ENCODE results near the gene HHEX. TPM values are rescaled to one million over a fixed set of nuclear protein-coding genes. Genes with fewer than 3 reads are reported as not detected.
"Not testable (repeated sequence)": the region's sequence is repeated elsewhere in the genome, so short reads cannot be mapped to it uniquely, and the experiment has no call there.

Gene HHEX
- polyA plus RNA-seq (2012; ENCODE audit: low read depth, missing spikeins) = 4.1 TPM

DNA sequence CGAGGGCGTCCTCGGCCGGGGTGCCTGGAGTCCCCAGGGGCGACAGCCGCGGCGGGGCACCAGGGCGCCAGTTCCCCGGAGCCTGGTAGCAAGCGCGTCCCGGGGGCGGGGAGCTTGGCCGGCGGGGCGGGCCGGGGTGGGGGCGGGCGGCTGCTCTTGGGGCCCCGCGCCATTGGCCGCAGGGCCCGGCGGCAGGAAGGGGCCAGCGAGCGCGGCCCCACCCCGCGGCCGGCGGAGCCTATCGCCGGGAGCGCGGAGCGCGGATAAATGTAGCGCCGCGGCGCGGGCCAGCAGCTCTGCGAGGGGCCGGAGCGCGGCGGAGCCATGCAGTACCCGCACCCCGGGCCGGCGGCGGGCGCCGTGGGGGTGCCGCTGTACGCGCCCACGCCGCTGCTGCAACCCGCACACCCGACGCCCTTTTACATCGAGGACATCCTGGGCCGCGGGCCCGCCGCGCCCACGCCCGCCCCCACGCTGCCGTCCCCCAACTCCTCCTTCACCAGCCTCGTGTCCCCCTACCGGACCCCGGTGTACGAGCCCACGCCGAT lies at the start of gene HHEX:
Gene HHEX, plus strand, starts transcription at position 293 of the 548 bp plus-strand sequence. Its CDS starts 32 bp downstream, at position 325.
- FAIRE-seq (peak; percentile 52), DNase-seq (ENCODE audit: insufficient read length, low spot score) (peak; percentile 57)
- TF ChIP-seq POLR2AphosphoS5 (IDR thresholded peaks at IDR 0.05; ENCODE audit: low read depth, low read length) (no peak; the same call in 1 of the 2 replicates), TAF1 (IDR thresholded peaks at IDR 0.05; ENCODE audit: low read depth, low read length) (no peak), PAX5 (IDR thresholded peaks at IDR 0.05; ENCODE audit: insufficient read depth, low read length, severe bottlenecking) (no peak), POLR2A (IDR thresholded peaks at IDR 0.05; ENCODE audit: low read depth, low read length) (no peak), SPI1 (IDR thresholded peaks at IDR 0.05; ENCODE audit: low read depth, low read length) (no peak), POU2F2 (IDR thresholded peaks at IDR 0.05; ENCODE audit: low read depth, low read length) (no peak)

DNA sequence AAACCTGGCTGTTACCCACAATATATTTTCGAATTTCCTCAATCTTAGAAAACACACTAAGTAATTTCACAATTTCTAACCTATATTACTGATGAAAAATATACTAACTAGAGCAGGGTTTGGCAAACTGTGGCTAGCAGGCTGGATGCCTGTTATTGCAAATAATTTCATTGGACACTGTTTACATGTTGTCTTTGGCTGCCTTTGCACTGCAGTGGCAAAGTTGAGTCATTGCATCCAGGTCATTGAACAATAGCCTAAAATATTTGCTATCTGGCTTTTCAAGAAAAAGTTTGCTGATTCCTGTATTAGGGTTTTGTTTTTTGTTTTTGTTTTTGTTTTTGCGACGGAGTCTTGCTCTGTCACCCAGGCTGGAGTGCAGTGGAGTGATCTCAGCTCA lies 49.6 kb upstream of the HHEX start:
- DNase-seq (ENCODE audit: insufficient read length, low spot score) = no peak
- no peak for FAIRE-seq

DNA sequence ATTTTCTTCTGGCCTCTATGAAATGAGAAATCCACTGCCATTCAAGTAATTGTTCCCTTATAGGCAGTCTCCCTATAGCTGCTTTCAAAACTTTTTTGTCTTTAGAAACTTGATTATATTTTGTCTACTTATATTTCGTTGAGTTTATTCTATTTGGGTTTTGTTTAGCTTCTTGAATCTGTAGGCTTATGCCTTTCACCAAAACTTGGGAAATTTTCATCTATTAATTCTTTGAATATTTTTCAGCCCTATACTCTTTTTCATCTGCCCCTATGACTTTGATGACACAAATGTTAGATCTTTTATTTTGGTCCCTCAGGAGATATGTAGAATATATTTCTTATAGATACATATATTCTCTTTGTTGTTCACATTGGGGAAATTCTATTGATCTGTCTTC lies 48.3 kb upstream of the HHEX start:
- DNase-seq (ENCODE audit: insufficient read length, low spot score) = no peak
- no peak for TF ChIP-seq POLR2AphosphoS5 (IDR thresholded peaks at IDR 0.05; ENCODE audit: low read depth, low read length)
- no peak for TF ChIP-seq TAF1 (IDR thresholded peaks at IDR 0.05; ENCODE audit: low read depth, low read length)
- TF ChIP-seq SPI1 (IDR thresholded peaks at IDR 0.05; ENCODE audit: low read depth, low read length) = no peak
- TF ChIP-seq POU2F2 (IDR thresholded peaks at IDR 0.05; ENCODE audit: low read depth, low read length) = no peak
- TF ChIP-seq POLR2A (IDR thresholded peaks at IDR 0.05; ENCODE audit: low read depth, low read length) = no peak
- TF ChIP-seq PAX5 (IDR thresholded peaks at IDR 0.05; ENCODE audit: insufficient read depth, low read length, severe bottlenecking) = no peak
- no peak for FAIRE-seq

More for the DNA sequence above, 49.6 kb upstream of the HHEX start:
- no peak for TF ChIP-seq POLR2A (IDR thresholded peaks at IDR 0.05; ENCODE audit: low read depth, low read length)
- TF ChIP-seq TAF1 (IDR thresholded peaks at IDR 0.05; ENCODE audit: low read depth, low read length) = no peak
- no peak for TF ChIP-seq POLR2AphosphoS5 (IDR thresholded peaks at IDR 0.05; ENCODE audit: low read depth, low read length)
- TF ChIP-seq POU2F2 (IDR thresholded peaks at IDR 0.05; ENCODE audit: low read depth, low read length) = no peak
- no peak for TF ChIP-seq SPI1 (IDR thresholded peaks at IDR 0.05; ENCODE audit: low read depth, low read length)
- no peak for TF ChIP-seq PAX5 (IDR thresholded peaks at IDR 0.05; ENCODE audit: insufficient read depth, low read length, severe bottlenecking)

DNA sequence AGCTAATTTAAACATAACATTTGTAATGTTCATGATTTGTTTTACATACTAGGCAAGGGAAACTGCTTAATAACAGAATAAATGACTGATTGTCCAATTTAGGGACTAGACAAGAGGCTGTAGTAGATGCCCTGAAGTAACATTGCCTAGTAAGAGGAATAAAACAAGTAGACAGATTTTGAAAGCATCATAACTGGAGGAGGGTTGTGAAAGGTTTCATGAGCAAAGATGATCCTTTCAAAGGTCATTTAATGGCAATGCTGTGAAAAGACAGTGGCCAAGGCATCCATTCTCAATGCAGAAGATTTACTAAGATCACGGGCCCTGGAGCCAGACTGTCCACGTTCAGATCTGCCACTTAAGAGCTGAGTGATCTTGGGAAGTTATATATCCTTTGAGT lies 44.8 kb upstream of the HHEX start:
- FAIRE-seq = peak; percentile 54
- DNase-seq (ENCODE audit: insufficient read length, low spot score) = no peak
- TF ChIP-seq POLR2AphosphoS5 (IDR thresholded peaks at IDR 0.05; ENCODE audit: low read depth, low read length) (no peak), POLR2A (IDR thresholded peaks at IDR 0.05; ENCODE audit: low read depth, low read length) (no peak), SPI1 (IDR thresholded peaks at IDR 0.05; ENCODE audit: low read depth, low read length) (no peak), POU2F2 (IDR thresholded peaks at IDR 0.05; ENCODE audit: low read depth, low read length) (no peak), PAX5 (IDR thresholded peaks at IDR 0.05; ENCODE audit: insufficient read depth, low read length, severe bottlenecking) (no peak), TAF1 (IDR thresholded peaks at IDR 0.05; ENCODE audit: low read depth, low read length) (no peak)

DNA sequence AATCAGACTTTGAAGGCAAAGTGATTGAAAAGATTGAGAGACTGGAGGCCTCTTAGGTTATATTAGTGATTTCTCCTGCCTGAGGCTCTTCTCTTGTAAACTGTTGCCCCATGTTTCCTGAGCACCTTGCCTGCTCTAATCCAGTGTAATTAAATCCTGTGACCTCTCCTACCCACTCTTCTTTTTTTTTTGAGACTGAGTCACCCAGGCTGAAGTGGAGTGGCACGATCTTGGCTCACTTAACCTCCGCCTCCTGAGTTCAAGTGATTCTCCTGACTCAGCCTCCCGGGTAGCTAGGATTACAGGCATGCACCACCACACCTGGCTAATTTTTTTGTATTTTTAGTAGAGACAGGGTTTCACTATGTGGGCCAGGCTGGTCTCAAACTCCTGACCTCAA lies 38.9 kb upstream of the HHEX start:
- not testable (repeated sequence) for FAIRE-seq; DNase-seq (ENCODE audit: insufficient read length, low spot score)

DNA sequence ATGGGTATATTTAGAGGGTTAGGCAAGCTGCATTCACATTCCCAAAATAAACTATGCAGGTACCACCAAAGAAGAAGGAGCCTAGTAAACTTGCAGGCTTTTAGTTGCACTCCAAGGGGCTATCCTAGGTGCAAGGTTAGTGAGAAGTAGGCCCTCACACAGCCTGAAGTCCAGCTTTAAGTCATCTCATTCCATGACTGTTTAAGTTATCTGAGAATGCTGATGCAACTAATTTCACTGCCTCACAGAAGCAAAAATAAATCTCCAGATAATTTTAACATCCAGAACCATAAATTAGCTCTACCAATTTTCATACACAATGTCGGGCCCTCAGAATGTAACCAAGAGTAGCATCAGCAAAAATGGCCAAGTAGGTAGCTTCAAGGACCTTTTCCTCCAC lies 34.3 kb upstream of the HHEX start:
- FAIRE-seq (no peak), DNase-seq (ENCODE audit: insufficient read length, low spot score) (no peak)
- no peak for TF ChIP-seq PAX5 (IDR thresholded peaks at IDR 0.05; ENCODE audit: insufficient read depth, low read length, severe bottlenecking)
- TF ChIP-seq TAF1 (IDR thresholded peaks at IDR 0.05; ENCODE audit: low read depth, low read length) = no peak
- no peak for TF ChIP-seq SPI1 (IDR thresholded peaks at IDR 0.05; ENCODE audit: low read depth, low read length)
- TF ChIP-seq POLR2A (IDR thresholded peaks at IDR 0.05; ENCODE audit: low read depth, low read length) = no peak
- TF ChIP-seq POU2F2 (IDR thresholded peaks at IDR 0.05; ENCODE audit: low read depth, low read length) = no peak
- no peak for TF ChIP-seq POLR2AphosphoS5 (IDR thresholded peaks at IDR 0.05; ENCODE audit: low read depth, low read length)

DNA sequence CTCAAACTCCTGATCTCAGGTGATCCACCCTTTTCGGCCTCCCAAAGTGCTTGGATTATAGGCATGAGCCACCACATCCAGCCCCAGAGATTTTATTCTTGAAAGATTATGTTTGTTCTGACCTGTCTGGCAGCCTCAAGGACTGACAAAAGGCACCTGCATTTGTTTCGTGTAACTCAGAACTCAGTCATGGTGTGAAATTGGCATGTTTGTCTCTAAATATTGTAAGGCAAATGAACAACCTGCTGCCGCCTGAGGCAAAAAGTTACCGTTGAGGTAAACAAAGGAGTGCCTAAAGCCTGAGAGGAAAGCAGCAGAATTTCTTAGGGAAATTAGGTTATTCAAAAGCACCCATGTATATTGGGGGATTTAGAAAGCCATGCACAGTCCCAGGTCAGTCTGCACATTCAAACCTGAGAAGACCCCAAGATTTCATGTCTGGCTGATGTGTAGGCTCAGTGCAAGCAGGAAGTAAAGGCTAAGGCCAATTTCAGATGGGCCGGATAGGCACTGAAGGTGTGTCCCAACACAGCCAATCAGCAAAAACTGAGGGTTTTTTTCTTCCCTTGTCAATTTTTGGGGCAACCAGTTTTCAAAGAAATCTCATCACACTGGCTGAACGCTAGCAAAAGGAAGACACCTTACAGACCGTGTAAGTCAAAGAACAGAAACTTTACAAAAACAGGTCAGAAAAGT lies 33.3 kb upstream of the HHEX start:
- TF ChIP-seq POLR2AphosphoS5 (IDR thresholded peaks at IDR 0.05; ENCODE audit: low read depth, low read length) = no peak
- TF ChIP-seq TAF1 (IDR thresholded peaks at IDR 0.05; ENCODE audit: low read depth, low read length) = no peak
- DNase-seq (ENCODE audit: insufficient read length, low spot score) (no peak), FAIRE-seq (no peak)

DNA sequence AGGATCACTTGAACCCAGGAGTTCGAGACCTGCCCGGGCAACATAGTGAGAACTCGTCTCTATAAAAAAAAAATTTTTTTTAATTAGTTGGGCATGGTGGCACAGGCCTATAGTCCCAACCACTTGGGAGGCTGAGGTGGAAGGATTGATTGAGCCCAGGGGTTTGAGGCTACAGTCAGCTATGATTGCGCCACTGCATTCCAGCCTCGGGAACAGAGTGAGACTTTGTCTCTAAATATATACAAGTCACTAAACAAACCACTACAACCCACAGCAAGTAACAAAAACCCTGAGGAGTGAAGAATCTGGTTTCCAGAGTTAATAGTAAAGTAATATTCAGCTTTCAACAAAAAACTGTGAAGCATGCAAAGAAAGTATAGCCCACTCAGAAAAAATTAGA lies 32.7 kb upstream of the HHEX start:
- DNase-seq (ENCODE audit: insufficient read length, low spot score) (no peak), FAIRE-seq (no peak)
- TF ChIP-seq POLR2A (IDR thresholded peaks at IDR 0.05; ENCODE audit: low read depth, low read length) = no peak
- no peak for TF ChIP-seq PAX5 (IDR thresholded peaks at IDR 0.05; ENCODE audit: insufficient read depth, low read length, severe bottlenecking)
- no peak for TF ChIP-seq POU2F2 (IDR thresholded peaks at IDR 0.05; ENCODE audit: low read depth, low read length)
- no peak for TF ChIP-seq POLR2AphosphoS5 (IDR thresholded peaks at IDR 0.05; ENCODE audit: low read depth, low read length)
- TF ChIP-seq TAF1 (IDR thresholded peaks at IDR 0.05; ENCODE audit: low read depth, low read length) = no peak
- TF ChIP-seq SPI1 (IDR thresholded peaks at IDR 0.05; ENCODE audit: low read depth, low read length) = no peak

DNA sequence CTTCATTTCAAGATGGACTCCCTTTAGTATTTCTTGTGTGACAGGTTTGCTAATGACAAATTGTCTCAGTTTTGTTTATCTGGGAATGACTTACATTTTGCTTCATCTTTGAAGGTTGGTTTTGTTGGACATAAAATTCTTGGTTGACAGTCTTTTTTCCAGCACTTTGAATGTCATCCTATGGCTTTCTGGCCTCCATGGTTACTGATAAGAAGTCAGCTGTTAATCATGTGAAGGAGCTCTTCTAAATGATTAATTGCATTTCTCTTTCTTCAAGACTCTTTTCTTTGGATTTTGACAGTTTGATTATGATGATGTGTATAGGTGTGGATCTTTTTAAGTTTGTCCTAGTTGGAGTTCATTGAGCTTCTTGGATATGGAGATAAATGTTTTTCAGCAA lies 26.9 kb upstream of the HHEX start:
- FAIRE-seq = no peak
- TF ChIP-seq POU2F2 (IDR thresholded peaks at IDR 0.05; ENCODE audit: low read depth, low read length) (no peak), POLR2A (IDR thresholded peaks at IDR 0.05; ENCODE audit: low read depth, low read length) (no peak), PAX5 (IDR thresholded peaks at IDR 0.05; ENCODE audit: insufficient read depth, low read length, severe bottlenecking) (no peak), TAF1 (IDR thresholded peaks at IDR 0.05; ENCODE audit: low read depth, low read length) (no peak), SPI1 (IDR thresholded peaks at IDR 0.05; ENCODE audit: low read depth, low read length) (no peak), POLR2AphosphoS5 (IDR thresholded peaks at IDR 0.05; ENCODE audit: low read depth, low read length) (no peak)
- DNase-seq (ENCODE audit: insufficient read length, low spot score) = no peak

DNA sequence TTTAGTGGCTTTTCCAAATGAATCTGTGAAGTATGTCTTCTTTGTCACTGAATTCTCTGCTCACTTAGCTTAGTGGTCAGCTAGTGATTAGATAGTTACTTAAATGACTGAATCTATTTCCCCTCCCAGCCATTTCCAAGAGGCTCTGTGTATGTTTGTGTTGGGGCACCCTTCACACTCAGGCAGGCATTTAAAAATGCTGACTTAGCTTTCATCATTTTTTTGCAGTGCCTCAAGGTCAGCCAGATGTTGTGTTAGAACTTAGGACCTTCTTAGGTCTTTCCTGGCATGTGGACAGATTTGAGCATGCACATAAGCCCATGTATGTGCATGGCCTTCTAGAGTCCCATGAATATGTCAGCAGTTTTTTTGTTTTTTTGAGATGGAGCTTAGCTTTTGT lies 25.4 kb upstream of the HHEX start:
- no peak for DNase-seq (ENCODE audit: insufficient read length, low spot score)
- no peak for TF ChIP-seq POLR2AphosphoS5 (IDR thresholded peaks at IDR 0.05; ENCODE audit: low read depth, low read length)
- no peak for TF ChIP-seq PAX5 (IDR thresholded peaks at IDR 0.05; ENCODE audit: insufficient read depth, low read length, severe bottlenecking)
- no peak for TF ChIP-seq TAF1 (IDR thresholded peaks at IDR 0.05; ENCODE audit: low read depth, low read length)
- no peak for TF ChIP-seq SPI1 (IDR thresholded peaks at IDR 0.05; ENCODE audit: low read depth, low read length)
- no peak for TF ChIP-seq POU2F2 (IDR thresholded peaks at IDR 0.05; ENCODE audit: low read depth, low read length)
- TF ChIP-seq POLR2A (IDR thresholded peaks at IDR 0.05; ENCODE audit: low read depth, low read length) = no peak
- FAIRE-seq = no peak
